ENCODE results near the gene OAT.

OAT gene

DNA sequence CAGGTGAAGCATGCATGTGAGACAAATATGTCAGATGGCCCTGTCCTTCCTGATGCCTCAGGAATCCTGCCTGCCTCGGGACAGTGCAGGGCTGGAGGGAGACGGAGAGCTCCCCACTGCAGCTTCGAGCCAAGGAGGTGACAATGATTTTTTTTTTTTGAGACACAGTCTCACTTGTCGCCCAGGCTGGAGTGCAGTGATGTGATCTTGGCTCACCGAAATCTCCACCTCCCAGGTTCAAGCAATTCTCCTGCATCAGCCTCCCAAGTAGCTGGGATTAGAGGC, 68.8 kb downstream of the OAT start:
- DNase-seq (ENCODE audit: low read depth), result no peak
- H3K4me3 ChIP-seq (ENCODE audit: low read depth, low read length), result no peak overlapping the region
- TF ChIP-seq, protein P1, sequence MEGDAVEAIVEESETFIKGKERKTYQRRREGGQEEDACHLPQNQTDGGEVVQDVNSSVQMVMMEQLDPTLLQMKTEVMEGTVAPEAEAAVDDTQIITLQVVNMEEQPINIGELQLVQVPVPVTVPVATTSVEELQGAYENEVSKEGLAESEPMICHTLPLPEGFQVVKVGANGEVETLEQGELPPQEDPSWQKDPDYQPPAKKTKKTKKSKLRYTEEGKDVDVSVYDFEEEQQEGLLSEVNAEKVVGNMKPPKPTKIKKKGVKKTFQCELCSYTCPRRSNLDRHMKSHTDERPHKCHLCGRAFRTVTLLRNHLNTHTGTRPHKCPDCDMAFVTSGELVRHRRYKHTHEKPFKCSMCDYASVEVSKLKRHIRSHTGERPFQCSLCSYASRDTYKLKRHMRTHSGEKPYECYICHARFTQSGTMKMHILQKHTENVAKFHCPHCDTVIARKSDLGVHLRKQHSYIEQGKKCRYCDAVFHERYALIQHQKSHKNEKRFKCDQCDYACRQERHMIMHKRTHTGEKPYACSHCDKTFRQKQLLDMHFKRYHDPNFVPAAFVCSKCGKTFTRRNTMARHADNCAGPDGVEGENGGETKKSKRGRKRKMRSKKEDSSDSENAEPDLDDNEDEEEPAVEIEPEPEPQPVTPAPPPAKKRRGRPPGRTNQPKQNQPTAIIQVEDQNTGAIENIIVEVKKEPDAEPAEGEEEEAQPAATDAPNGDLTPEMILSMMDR (IDR thresholded peaks at IDR 0.05; ENCODE audit: control insufficient read depth, extremely low read depth, insufficient read depth), result no peak

DNA sequence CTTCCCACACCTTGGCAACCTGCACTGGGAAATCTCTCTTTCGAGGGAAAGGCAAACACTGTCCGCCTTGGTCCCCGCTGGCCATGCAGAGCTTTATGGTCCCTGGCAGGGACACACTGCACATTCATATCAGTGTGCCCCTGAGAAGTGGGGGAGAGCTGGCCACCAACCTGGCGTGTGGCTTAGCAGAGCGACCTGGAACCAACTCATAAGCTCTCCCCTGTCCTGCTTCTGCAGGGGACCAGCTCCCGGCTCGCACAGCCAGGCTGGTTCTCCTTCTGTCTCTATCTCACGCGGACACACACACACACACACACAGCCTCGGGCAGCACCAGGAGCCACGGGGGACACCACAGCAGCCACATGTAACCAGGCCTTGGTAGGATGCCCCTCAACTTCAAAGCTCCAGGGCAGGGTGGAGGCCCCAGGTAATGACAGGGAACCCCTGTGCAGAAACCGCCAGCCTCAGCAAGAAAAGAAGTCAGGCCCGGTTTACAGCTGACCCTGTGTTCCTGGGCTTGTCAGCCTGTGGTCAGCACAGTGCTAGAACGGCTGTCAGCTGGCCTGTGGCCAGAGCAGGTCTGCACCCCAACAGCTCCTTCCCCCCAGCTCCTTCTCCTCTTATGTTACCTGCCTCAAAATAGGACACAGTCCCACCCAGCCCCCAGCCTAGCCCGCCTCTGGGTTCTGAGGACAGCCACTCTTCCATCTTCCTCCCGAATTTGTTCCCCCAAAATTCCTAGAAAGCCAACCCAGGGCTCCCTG, 69.3 kb downstream of the OAT start:
- no peak for DNase-seq (ENCODE audit: low read depth)
- TF ChIP-seq, protein P1 (IDR thresholded peaks at IDR 0.05; ENCODE audit: control insufficient read depth, extremely low read depth, insufficient read depth), result no peak
- H3K4me3 ChIP-seq (ENCODE audit: low read depth, low read length), result no peak overlapping the region

DNA sequence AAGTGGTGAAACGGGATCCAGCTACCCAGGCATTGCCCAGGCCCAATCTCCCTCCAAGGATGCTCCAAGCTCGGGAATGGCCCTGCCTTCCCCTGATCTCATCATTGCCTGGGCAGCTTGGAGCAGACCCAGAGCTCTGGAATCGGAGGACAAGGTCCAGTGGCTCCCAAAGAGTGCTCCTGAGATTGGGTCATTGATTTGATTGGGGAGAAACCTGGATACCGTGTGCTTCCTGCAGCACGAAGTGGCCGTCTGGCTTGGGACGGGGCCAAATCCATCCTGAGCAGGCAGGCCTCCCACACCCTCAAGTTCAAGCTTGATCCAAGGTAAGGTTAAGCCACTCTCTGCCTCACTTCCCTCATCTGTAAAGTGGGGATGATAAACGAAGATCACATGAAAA, 69.9 kb downstream of the OAT start:
- TF ChIP-seq, protein P1 (IDR thresholded peaks at IDR 0.05; ENCODE audit: control insufficient read depth, extremely low read depth, insufficient read depth), result no peak
- H3K4me3 ChIP-seq (ENCODE audit: low read depth, low read length), result no peak overlapping the region
- no peak for DNase-seq (ENCODE audit: low read depth)

DNA sequence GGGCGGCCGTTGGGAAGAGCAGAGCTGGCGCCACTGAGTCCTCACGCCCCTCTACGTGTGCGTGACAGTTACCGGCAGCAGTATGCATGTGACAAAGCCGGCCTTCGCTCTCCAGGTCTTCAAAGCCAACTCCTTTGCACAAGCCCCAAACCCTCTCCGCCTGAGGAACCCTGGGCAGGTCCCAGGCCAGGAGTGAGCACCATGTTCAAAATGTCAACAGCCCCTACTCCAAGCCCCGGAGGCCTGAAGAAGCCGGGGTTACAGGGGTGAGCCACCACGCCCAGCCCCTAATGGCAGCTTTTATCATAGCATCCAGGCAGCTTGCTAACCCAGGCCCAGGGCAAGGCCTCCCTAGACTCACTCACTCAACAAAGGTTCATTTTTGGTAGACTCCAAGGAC, 70.8 kb downstream of the OAT start:
- DNase-seq (ENCODE audit: low read depth), result no peak
- no peak overlapping the region for H3K4me3 ChIP-seq (ENCODE audit: low read depth, low read length)
- TF ChIP-seq, protein P1 (IDR thresholded peaks at IDR 0.05; ENCODE audit: control insufficient read depth, extremely low read depth, insufficient read depth), result no peak

Data from LNCaP clone FGC (cell line).